Keratinocyte (primary cell): Measurements from ENCODE around the gene HRH3. TPM values are rescaled to one million over a fixed set of nuclear protein-coding genes. Genes with fewer than 3 reads are reported as not detected.

Experiments used
- DNase-seq: peaks from one replicate; pipeline ENCODE4 v3.0.0-alpha.2; 2011; ENCODE audit warnings: low read depth, missing footprints, low spot score
- FAIRE-seq: peaks from 2 replicates; lab custom pipeline; 2011; peaks lifted over from hg19 to GRCh38; lab: Jason Lieb, UNC
- H2AFZ ChIP-seq: 2 replicates; pipeline ENCODE4 v1.6.0; 2012; ENCODE audit warnings: low read length, control low read depth, inconsistent platforms; ENCODE audit not compliant: control insufficient read depth
- H3K27ac ChIP-seq: 2 replicates; pipeline ENCODE4 v1.5.1; 2011; ENCODE audit warnings: low read length; ENCODE audit not compliant: control insufficient read depth, insufficient read depth
- H3K27me3 ChIP-seq: 3 replicates; pipeline ENCODE4 v1.6.0; 2011; ENCODE audit warnings: low read length; ENCODE audit not compliant: control insufficient read depth, insufficient read depth; ENCODE audit errors: extremely low read depth
- H3K36me3 ChIP-seq, 2 experiments: 2 replicates in 1 of 2; 3 replicates in 1 of 2; pipeline ENCODE4 v1.5.1; 2011; ENCODE audit warnings: low read length in 2 of 2, mild to moderate bottlenecking in 1 of 2; ENCODE audit not compliant: control insufficient read depth in 2 of 2, insufficient read depth in 2 of 2; ENCODE audit errors: extremely low read depth in 1 of 2
- H3K4me1 ChIP-seq: 3 replicates; pipeline ENCODE4 v1.5.1; 2011; ENCODE audit warnings: low read length; ENCODE audit not compliant: control insufficient read depth, insufficient read depth; ENCODE audit errors: extremely low read depth
- H3K4me2 ChIP-seq: 3 replicates; pipeline ENCODE4 v1.6.0; 2011; ENCODE audit warnings: low read depth, low read length; ENCODE audit not compliant: control insufficient read depth, insufficient read depth; ENCODE audit errors: extremely low read depth
- H3K4me3 ChIP-seq, 3 experiments: fragments of 200-600 bp in 1 of 3; sonication (generic) in 1 of 3; 2 replicates in 2 of 3; 3 replicates in 1 of 3; pipeline ENCODE4 v1.5.1; 2011 to 2016; ENCODE audit warnings: low read length in 3 of 3, mild to moderate bottlenecking in 3 of 3, control low read depth in 2 of 3, inconsistent platforms in 1 of 3, low read depth in 1 of 3, mixed read lengths in 1 of 3, mixed run types in 1 of 3, moderate library complexity in 1 of 3; ENCODE audit not compliant: control insufficient read depth in 2 of 3, insufficient read depth in 2 of 3; ENCODE audit errors: extremely low read depth in 1 of 3
- H3K79me2 ChIP-seq: 2 replicates; pipeline ENCODE4 v1.6.0; 2012; ENCODE audit warnings: low read length; ENCODE audit not compliant: control insufficient read depth, insufficient read depth
- H3K9ac ChIP-seq: 3 replicates; pipeline ENCODE4 v1.6.0; 2011; ENCODE audit warnings: low read length; ENCODE audit not compliant: control insufficient read depth, insufficient read depth; ENCODE audit errors: extremely low read depth
- H3K9me1 ChIP-seq: 3 replicates; pipeline ENCODE4 v1.6.0; 2011; ENCODE audit warnings: low read length; ENCODE audit not compliant: control insufficient read depth, insufficient read depth; ENCODE audit errors: extremely low read depth
- H3K9me3 ChIP-seq: 2 replicates; pipeline ENCODE4 v1.5.1; 2012; ENCODE audit warnings: low read depth, low read length; ENCODE audit not compliant: control insufficient read depth
- H4K20me1 ChIP-seq: 3 replicates; pipeline ENCODE4 v1.6.0; 2011; ENCODE audit warnings: low read length; ENCODE audit not compliant: control insufficient read depth, insufficient read depth; ENCODE audit errors: extremely low read depth
- CTCF ChIP-seq, 3 experiments: IDR thresholded peaks in 1 of 3; conservative IDR thresholded peaks in 1 of 3; optimal IDR thresholded peaks in 1 of 3; 2 replicates in 2 of 3; 3 replicates in 1 of 3; pipeline versions ENCODE3 to v1.5.1; 2011; ENCODE audit warnings: low read length in 3 of 3, mild to moderate bottlenecking in 3 of 3, moderate library complexity in 2 of 3, control low read depth in 1 of 3, inconsistent platforms in 1 of 3; ENCODE audit not compliant: insufficient read depth in 2 of 3; ENCODE audit errors: extremely low read depth in 1 of 3
- EZH2 ChIP-seq: IDR thresholded peaks from one replicate; pipeline ENCODE4 v1.6.1; 2012; ENCODE audit warnings: inconsistent platforms, mild to moderate bottlenecking, low read length, moderate library complexity
- dilution Hi-C: fragments of 300-500 bp; cut with MboI; formaldehyde crosslinking; loops from one replicate; pipeline ENCODE4 v1.7.0; 2020; ENCODE audit warnings: low sequenced_read_pairs; ENCODE audit not compliant: extremely low pct_ligation_motif_present
- polyA plus RNA-seq, 5 experiments: library from polyadenylated mRNA; depleted of rRNA in 3 of 5; stranded (reverse) in 3 of 5; stranded (forward) in 1 of 5; unstranded in 1 of 5; fragments of >200 nt; gene quantifications; 1 replicate in 1 of 5; 2 replicates in 3 of 5; 3 replicates in 1 of 5; pipeline versions ENCODE4 v1.2.1 to v1.2.3, GENCODE V29; 2011 to 2012; ENCODE audit warnings: missing spikeins in 2 of 5, low read depth in 1 of 5, low replicate concordance in 1 of 5

Gene HRH3
- polyA plus RNA-seq, 1 donor (not counting 4 experiments of a cell fraction or from before 2014, with no cell fraction given) = not detected

GRCh38 chr20:62239278-62239879 is 19.3 kb upstream of the HRH3 start:
- Histone ChIP-seq H4K20me1 (peaks cover 24% of the 10 kb centered on the region), H3K27me3 (peaks cover 7% of the 10 kb centered on the region), H3K79me2 (peaks cover 44% of the 10 kb centered on the region), H3K9me1 (peaks cover 9% of the 10 kb centered on the region), H2AFZ (no peak overlapping the region), H3K4me2 (peak overlapping the region; percentile 80), H3K9me3 (no peaks in the 10 kb centered on the region), H3K4me1 (peaks cover 33% of the 10 kb centered on the region), H3K27ac (peak overlapping the region; percentile 65), H3K9ac (peak overlapping the region; percentile 77), H3K4me3 (peak overlapping the region; percentile 66 to 77 (median 72)), H3K36me3 (peaks cover 0 to 13% of the 10 kb centered on the region in 2 experiments)
- TF ChIP-seq CTCF (optimal IDR thresholded peaks at IDR 0.05 in 1 of 3, IDR thresholded peaks at IDR 0.05 in 1 of 3, conservative IDR thresholded peaks at IDR 0.05 in 1 of 3; ENCODE audit: extremely low read depth in 1 of 3, insufficient read depth in 2 of 3, low read length in 3 of 3) (no peak), EZH2 (no peak)
- DNase-seq (no peak), FAIRE-seq (no peak)
- dilution Hi-C loops = no loop called here

- Histone ChIP-seq H3K4me1 (peaks cover 33% of the 10 kb centered on the region), H3K4me2 (peak overlapping the region; percentile 80), H3K27ac (peak overlapping the region; percentile 65), H3K9ac (peak overlapping the region; percentile 77), H3K9me3 (peaks cover 2% of the 10 kb centered on the region), H3K9me1 (peaks cover 9% of the 10 kb centered on the region), H4K20me1 (peaks cover 20% of the 10 kb centered on the region), H3K36me3 (peaks cover 0 to 13% of the 10 kb centered on the region in 2 experiments), H3K79me2 (peaks cover 38% of the 10 kb centered on the region), H3K4me3 (peak overlapping the region; percentile 66 to 77 (median 72)), H2AFZ (no peak overlapping the region), H3K27me3 (peaks cover 10% of the 10 kb centered on the region)
- FAIRE-seq (no peak), DNase-seq (no peak)
- TF ChIP-seq EZH2 = no peak
- TF ChIP-seq CTCF (optimal IDR thresholded peaks at IDR 0.05 in 1 of 3, IDR thresholded peaks at IDR 0.05 in 1 of 3, conservative IDR thresholded peaks at IDR 0.05 in 1 of 3; ENCODE audit: extremely low read depth in 1 of 3, insufficient read depth in 2 of 3, low read length in 3 of 3) = no peak
- dilution Hi-C loops = no loop called here
Observed at GRCh38 chr20:62238569-62239277, 18.6 kb upstream of the HRH3 start.
